Measurements from ENCODE around the gene ZDHHC12. TPM values are rescaled to one million over a fixed set of nuclear protein-coding genes. Genes with fewer than 3 reads are reported as not detected.

ZDHHC12 gene
- total RNA-seq, 1 donor from 2014 or later = 25.6 TPM

- Mint-ChIP-seq H3K36me3 (peaks cover under 1% of the 10 kb centered on the region), H3K27me3 (no peaks in the 10 kb centered on the region), H3K4me1 (ENCODE audit: unreplicated experiment) (no peaks in the 10 kb centered on the region), H3K27ac (no peak overlapping the region), H3K4me3 (no peak overlapping the region), H3K9me3 (no peaks in the 10 kb centered on the region)
- no peak for TF ChIP-seq CTCF (conservative IDR thresholded peaks at IDR 0.05)
- DNase-seq (ENCODE audit: extremely low spot score, unreplicated experiment) = no peak
Observed at GRCh38 chr9:128742401-128742800, 18.5 kb upstream of the ZDHHC12 start.

- Mint-ChIP-seq H3K4me3 (no peak overlapping the region), H3K9me3 (no peaks in the 10 kb centered on the region), H3K4me1 (ENCODE audit: unreplicated experiment) (peaks cover 4% of the 10 kb centered on the region), H3K27ac (no peak overlapping the region), H3K36me3 (peaks cover 13% of the 10 kb centered on the region), H3K27me3 (no peaks in the 10 kb centered on the region)
- no peak for TF ChIP-seq CTCF (conservative IDR thresholded peaks at IDR 0.05)
- no peak for DNase-seq (ENCODE audit: extremely low spot score, unreplicated experiment)
Observed at GRCh38 chr9:128735373-128735772, 11.4 kb upstream of the ZDHHC12 start.

DNA sequence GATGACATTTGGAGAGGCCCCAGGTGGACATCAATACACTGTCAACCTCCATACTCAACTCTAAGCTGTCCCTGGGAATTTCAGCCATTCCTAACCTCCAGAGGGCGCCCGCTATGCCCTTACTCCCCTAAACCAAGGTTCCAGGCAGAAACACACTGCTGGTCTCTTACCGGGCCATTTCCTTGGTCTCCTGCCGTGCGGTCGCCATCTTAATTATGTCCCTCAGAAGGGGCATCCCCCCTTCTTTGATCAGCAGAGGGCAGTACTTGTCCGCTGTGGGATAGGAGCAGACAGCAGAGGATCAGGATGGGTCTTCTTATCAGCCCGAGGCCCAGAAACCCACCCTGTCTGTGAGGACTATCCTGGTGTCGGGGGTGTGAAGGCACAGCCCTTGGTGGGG, 9.3 kb upstream of the ZDHHC12 start:
- Mint-ChIP-seq H3K27me3 (no peaks in the 10 kb centered on the region), H3K4me1 (ENCODE audit: unreplicated experiment) (peaks cover 4% of the 10 kb centered on the region), H3K9me3 (no peaks in the 10 kb centered on the region), H3K36me3 (peaks cover 13% of the 10 kb centered on the region), H3K4me3 (peak overlapping the region; percentile 49), H3K27ac (peak overlapping the region; percentile 87)
- peak; percentile 84 for TF ChIP-seq CTCF (conservative IDR thresholded peaks at IDR 0.05)
- peak; percentile 83 for DNase-seq (ENCODE audit: extremely low spot score, unreplicated experiment)

GRCh38 chr9:128732576-128732975, 8.6 kb upstream of the ZDHHC12 start:
- H3K27ac Mint-ChIP-seq = no peak overlapping the region
- peaks cover 13% of the 10 kb centered on the region for H3K36me3 Mint-ChIP-seq
- no peak for DNase-seq (ENCODE audit: extremely low spot score, unreplicated experiment)
- H3K27me3 Mint-ChIP-seq = no peaks in the 10 kb centered on the region
- H3K9me3 Mint-ChIP-seq = no peaks in the 10 kb centered on the region
- peaks cover 4% of the 10 kb centered on the region for H3K4me1 Mint-ChIP-seq (ENCODE audit: unreplicated experiment)
- no peak for TF ChIP-seq CTCF (conservative IDR thresholded peaks at IDR 0.05)
- no peak overlapping the region for H3K4me3 Mint-ChIP-seq

DNA sequence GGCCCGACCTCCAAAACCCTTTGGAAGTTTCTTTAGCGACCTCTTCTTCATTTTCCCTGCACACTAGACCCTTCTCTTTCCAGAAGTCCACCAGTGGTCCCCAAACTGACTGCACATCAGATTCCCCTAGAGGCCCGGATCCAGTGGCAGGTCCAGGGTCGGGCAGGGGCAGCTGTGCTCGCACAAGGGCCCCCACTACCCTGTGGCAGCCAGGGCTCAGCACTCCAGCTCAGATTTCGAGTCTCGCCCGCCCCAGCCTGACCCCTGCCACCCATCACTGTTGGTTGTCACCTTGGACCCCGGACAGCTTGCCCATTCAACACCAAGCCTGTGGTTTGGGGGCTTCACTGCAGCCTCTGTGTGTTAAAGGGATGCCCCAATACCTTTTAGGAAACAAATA, 7.8 kb upstream of the ZDHHC12 start:
- H3K9me3 Mint-ChIP-seq = no peaks in the 10 kb centered on the region
- DNase-seq (ENCODE audit: extremely low spot score, unreplicated experiment) = no peak
- H3K27ac Mint-ChIP-seq = no peak overlapping the region
- H3K4me3 Mint-ChIP-seq = no peak overlapping the region
- TF ChIP-seq CTCF (conservative IDR thresholded peaks at IDR 0.05) = no peak
- H3K4me1 Mint-ChIP-seq (ENCODE audit: unreplicated experiment) = peaks cover 4% of the 10 kb centered on the region
- H3K36me3 Mint-ChIP-seq = peaks cover 9% of the 10 kb centered on the region
- no peaks in the 10 kb centered on the region for H3K27me3 Mint-ChIP-seq

GRCh38 chr9:128731093-128731492, 7.2 kb upstream of the ZDHHC12 start:
- H3K4me1 Mint-ChIP-seq (ENCODE audit: unreplicated experiment) = peaks cover 6% of the 10 kb centered on the region
- no peaks in the 10 kb centered on the region for H3K9me3 Mint-ChIP-seq
- peaks cover 9% of the 10 kb centered on the region for H3K36me3 Mint-ChIP-seq
- no peak for TF ChIP-seq CTCF (conservative IDR thresholded peaks at IDR 0.05)
- no peak for DNase-seq (ENCODE audit: extremely low spot score, unreplicated experiment)
- no peak overlapping the region for H3K27ac Mint-ChIP-seq
- H3K4me3 Mint-ChIP-seq = no peak overlapping the region
- H3K27me3 Mint-ChIP-seq = no peaks in the 10 kb centered on the region
